HCT116 (cell line): ENCODE measurements around the gene KIAA1671. TPM values are rescaled to one million over a fixed set of nuclear protein-coding genes. Genes with fewer than 3 reads are reported as not detected.

Source experiments
- ATAC-seq: fragments of 200-7000 bp; cut with Tn5 transposase; 2 replicates; pipeline ENCODE4 v1.9.1; 2020; ENCODE audit warnings: mild to moderate bottlenecking, moderate library complexity
- BruUV-seq: library from RNA; stranded (reverse); fragments of 400-500 nt; replicated peaks from 2 replicates; lab custom pipeline; 2021; lab: Mats Ljungman, UMichigan
- CTCF ChIA-PET: fragments of 300-600 bp; sonication (Branson Sonifier 250); formaldehyde crosslinking; loops from one replicate; lab custom pipeline; 2021; ENCODE audit warnings: antibody characterized with exemption; lab: Charles Lee
- POLR2A ChIA-PET: fragments of 300-600, 350-600 bp; sonication (Branson Sonifier 250); formaldehyde crosslinking; loops from one replicate; lab custom pipeline; 2021; ENCODE audit warnings: antibody characterized with exemption; lab: Charles Lee
- RAD21 ChIA-PET, 2 experiments: fragments of 300-600 bp; sonication (Branson Sonifier 250); formaldehyde crosslinking; loops; one replicate each; lab custom pipeline; 2023; ENCODE audit warnings: low total read pairs in 2 of 2; ENCODE audit not compliant: uncharacterized antibody in 2 of 2, unreplicated experiment in 2 of 2, low non-redundant PET in 1 of 2; lab: Charles Lee
- DNase-seq: peaks from one replicate; pipeline ENCODE4 v3.0.0-alpha.2; 2010; ENCODE audit warnings: low read depth, low spot score
- H2AFZ ChIP-seq: fragments of 200-600 bp; shearing (Covaris generic), sonication (generic); 2 replicates; pipeline ENCODE4 v1.6.1; 2017; ENCODE audit warnings: low read depth, mixed run types, mixed read lengths, antibody characterized with exemption, low read length; ENCODE audit not compliant: poor library complexity, severe bottlenecking
- H3K27ac ChIP-seq: 2 replicates; pipeline ENCODE4 v1.5.1; 2012; ENCODE audit warnings: low read depth, low read length
- H3K27me3 ChIP-seq: fragments of 200-600 bp; sonication (generic); 2 replicates; pipeline ENCODE4 v1.6.1; 2016; ENCODE audit warnings: mixed run types, low read length, mixed read lengths; ENCODE audit not compliant: insufficient read depth
- H3K36me3 ChIP-seq, 2 experiments: fragments of 200-500 bp in 1 of 2; fragments of 200-600 bp in 1 of 2; sonication (Bioruptor generic) in 1 of 2; sonication (generic) in 1 of 2; 2 replicates each; pipeline versions ENCODE4 v1.5.1 to v1.6.1; 2014 to 2016; ENCODE audit warnings: low read length in 2 of 2, inconsistent platforms in 1 of 2, mixed read lengths in 1 of 2, mixed run types in 1 of 2; ENCODE audit not compliant: insufficient read depth in 2 of 2, control insufficient read depth in 1 of 2
- H3K4me1 ChIP-seq, 2 experiments: fragments of 200-600 bp in 1 of 2; sonication (generic) in 1 of 2; 2 replicates each; pipeline versions ENCODE4 v1.5.1 to v1.6.1; 2012 to 2017; ENCODE audit warnings: low read length in 2 of 2, inconsistent platforms in 1 of 2, mild to moderate bottlenecking in 1 of 2, mixed read lengths in 1 of 2, mixed run types in 1 of 2, moderate library complexity in 1 of 2; ENCODE audit not compliant: insufficient read depth in 2 of 2, control insufficient read depth in 1 of 2
- H3K4me2 ChIP-seq: fragments of 200-600 bp; sonication (generic); 2 replicates; pipeline ENCODE4 v1.6.1; 2017; ENCODE audit warnings: mixed run types, low read length, mixed read lengths
- H3K4me3 ChIP-seq, 2 experiments: fragments of 200-600 bp in 1 of 2; sonication (generic) in 1 of 2; replicated peaks in 1 of 2; 2 replicates each; pipeline ENCODE4 v1.5.1; 2011 to 2016; ENCODE audit warnings: low read length in 2 of 2, control low read depth in 1 of 2, low read depth in 1 of 2, mild to moderate bottlenecking in 1 of 2, mixed read lengths in 1 of 2, mixed run types in 1 of 2
- H3K79me2 ChIP-seq: fragments of 200-600 bp; sonication (generic); 2 replicates; pipeline ENCODE4 v1.6.1; 2017; ENCODE audit warnings: mild to moderate bottlenecking, mixed run types, low read length, moderate library complexity, mixed read lengths; ENCODE audit not compliant: insufficient read depth
- H3K9ac ChIP-seq: fragments of 200-600 bp; sonication (generic); 2 replicates; pipeline ENCODE4 v1.6.1; 2016; ENCODE audit warnings: low read length, mixed read lengths
- H3K9me2 ChIP-seq: fragments of 200-600 bp; sonication (generic), shearing (Covaris generic); 2 replicates; pipeline ENCODE4 v1.6.1; 2017; ENCODE audit warnings: mixed run types, mild to moderate bottlenecking, moderate library complexity; ENCODE audit not compliant: insufficient read depth
- H3K9me3 ChIP-seq, 2 experiments: fragments of 200-500 bp in 1 of 2; fragments of 200-600 bp in 1 of 2; sonication (Bioruptor generic) in 1 of 2; sonication (generic) in 1 of 2; 2 replicates each; pipeline ENCODE4 v1.6.1; 2014 to 2017; ENCODE audit warnings: low read length in 2 of 2, mixed read lengths in 2 of 2, inconsistent platforms in 1 of 2, low read depth in 1 of 2, mild to moderate bottlenecking in 1 of 2, mixed run types in 1 of 2, moderate library complexity in 1 of 2; ENCODE audit not compliant: control insufficient read depth in 1 of 2, insufficient read depth in 1 of 2
- H4K20me1 ChIP-seq: fragments of 200-600 bp; sonication (generic), shearing (Covaris generic); 2 replicates; pipeline ENCODE4 v1.6.1; 2017; ENCODE audit warnings: mixed run types, mild to moderate bottlenecking, moderate library complexity; ENCODE audit not compliant: insufficient read depth
- ATF3 ChIP-seq: IDR thresholded peaks from 2 replicates; pipeline ENCODE4 v1.6.1; 2012
- CEBPB ChIP-seq: IDR thresholded peaks from 2 replicates; pipeline ENCODE4 v1.6.1; 2012; ENCODE audit warnings: low read depth
- ELF1 ChIP-seq: IDR thresholded peaks from 2 replicates; pipeline ENCODE4 v1.6.1; 2012; ENCODE audit warnings: low read depth, borderline replicate concordance
- EZH2 ChIP-seq: fragments of 200-600 bp; sonication (generic); IDR thresholded peaks from 2 replicates; pipeline ENCODE4 v1.6.1; 2017; ENCODE audit warnings: antibody characterized with exemption, mixed run types
- EZH2phosphoT487 ChIP-seq: fragments of 200-600 bp; IDR thresholded peaks from 2 replicates; pipeline ENCODE4 v1.6.1; 2018; ENCODE audit warnings: antibody characterized with exemption, borderline replicate concordance
- FOSL1 ChIP-seq: IDR thresholded peaks from 2 replicates; pipeline ENCODE4 v1.6.1; 2012; ENCODE audit warnings: low read depth
- JUND ChIP-seq: IDR thresholded peaks from 2 replicates; pipeline ENCODE4 v1.6.1; 2012
- MAX ChIP-seq: IDR thresholded peaks from 2 replicates; pipeline ENCODE4 v1.6.1; 2012
- POLR2AphosphoS5 ChIP-seq: IDR thresholded peaks from 2 replicates; pipeline ENCODE4 v1.6.1; 2011; ENCODE audit warnings: mild to moderate bottlenecking, low read depth, low read length, moderate library complexity
- RAD21 ChIP-seq: IDR thresholded peaks from 2 replicates; pipeline ENCODE4 v1.6.1; 2012; ENCODE audit warnings: low read depth, mild to moderate bottlenecking
- REST ChIP-seq: IDR thresholded peaks from 2 replicates; pipeline ENCODE4 v1.6.1; 2012; ENCODE audit warnings: low read depth
- SIN3A ChIP-seq: IDR thresholded peaks from 2 replicates; pipeline ENCODE4 v1.6.1; 2012; ENCODE audit warnings: low read depth
- SP1 ChIP-seq: IDR thresholded peaks from 2 replicates; pipeline ENCODE4 v1.6.1; 2012; ENCODE audit warnings: low read depth
- SRF ChIP-seq: IDR thresholded peaks from 2 replicates; pipeline ENCODE4 v1.6.1; 2012; ENCODE audit warnings: low read depth
- TCF7L2 ChIP-seq: IDR thresholded peaks from 2 replicates; pipeline ENCODE4 v1.7.0; 2011; ENCODE audit warnings: borderline replicate concordance, inconsistent platforms; ENCODE audit not compliant: insufficient read depth, insufficient read length; ENCODE audit errors: extremely low read depth
- ZBTB33 ChIP-seq: IDR thresholded peaks from 2 replicates; pipeline ENCODE4 v1.6.1; 2011; ENCODE audit warnings: mild to moderate bottlenecking, low read length, moderate library complexity; ENCODE audit not compliant: insufficient replicate concordance; ENCODE audit errors: extremely low read depth
- ZFX ChIP-seq: fragments of 450-650 bp; IDR thresholded peaks from 2 replicates; pipeline ENCODE4 v1.6.1; 2017
- intact Hi-C: fragments of 100-400 bp; cut with micrococcal nuclease; formaldehyde crosslinking; loops from 2 replicates; pipeline ENCODE4 v1.10.0; 2022
- total RNA-seq: library from RNA; stranded (reverse); gene quantifications from one replicate; pipeline ENCODE4 v1.2.1, GENCODE V29; 2021; ENCODE audit not compliant: unreplicated experiment

KIAA1671 gene
- total RNA-seq, 1 experiment from 2014 or later: 36.8 TPM

- intact Hi-C loops: no loop called here
- H3K36me3 ChIP-seq: no peaks in the 10 kb centered on the region
- ChIA-PET CTCF (no interaction called here), POLR2A (no interaction called here), RAD21 (no interaction called here)
- H3K9me2 ChIP-seq: no peaks in the 10 kb centered on the region
- peaks cover 15% of the 10 kb centered on the region for H3K27me3 ChIP-seq
- DNase-seq: no peak
- H2AFZ ChIP-seq: no peak overlapping the region
- H4K20me1 ChIP-seq: no peaks in the 10 kb centered on the region
- H3K9me3 ChIP-seq: peaks cover 0 to 5% of the 10 kb centered on the region in 2 experiments; a peak in 1 of 4 replicates
- H3K9ac ChIP-seq: no peak overlapping the region
- H3K4me2 ChIP-seq: no peak overlapping the region
- H3K27ac ChIP-seq: no peak overlapping the region
- no peaks in the 10 kb centered on the region for H3K4me1 ChIP-seq
- no peak for ATAC-seq
- TF ChIP-seq RAD21: no peak
- no peak for TF ChIP-seq ATF3
- TF ChIP-seq POLR2AphosphoS5: no peak
- no peak for TF ChIP-seq MAX
- TF ChIP-seq REST: no peak
- no peak for TF ChIP-seq CEBPB
- no peak for TF ChIP-seq FOSL1
- TF ChIP-seq TCF7L2: no peak
- TF ChIP-seq EZH2phosphoT487: no peak
- TF ChIP-seq ZFX: no peak
- no peak for TF ChIP-seq JUND
- TF ChIP-seq ZBTB33: no peak
- TF ChIP-seq EZH2: no peak
- TF ChIP-seq ELF1: no peak
- no peak for TF ChIP-seq SP1
- TF ChIP-seq SIN3A: no peak
- no peak for TF ChIP-seq SRF
- H3K79me2 ChIP-seq: no peaks in the 10 kb centered on the region
- no TSS peak for BruUV-seq
- H3K4me3 ChIP-seq: no peak overlapping the region
These were observed 263.7 kb downstream of the KIAA1671 start for GRCh38 chr22:25216230-25216629.
